Neural cell (in vitro differentiated cells): ENCODE data around the gene MUL1. TPM values are rescaled to one million over a fixed set of nuclear protein-coding genes. Genes with fewer than 3 reads are reported as not detected.

Experiments used
- H2AFZ ChIP-seq: fragments of 200-600, 300-800 bp; sonication (generic), shearing (Covaris generic); 2 replicates; pipeline ENCODE4 v1.6.0; 2014; ENCODE audit warnings: low read depth, mild to moderate bottlenecking, antibody characterized with exemption, low read length, moderate library complexity
- H3F3A ChIP-seq: fragments of 200-600 bp; shearing (Covaris generic); 2 replicates; pipeline ENCODE4 v1.6.1; 2016; ENCODE audit warnings: mild to moderate bottlenecking, moderate library complexity, mixed read lengths, antibody characterized with exemption, low read length; ENCODE audit not compliant: insufficient read depth, poor library complexity, severe bottlenecking
- H3K27ac ChIP-seq: fragments of 200-600, 300-800 bp; sonication (generic), shearing (Covaris generic); 2 replicates; pipeline ENCODE4 v1.5.1; 2014; ENCODE audit warnings: mild to moderate bottlenecking, low read length, moderate library complexity
- H3K27me3 ChIP-seq: fragments of 300-800, 200-600 bp; sonication (generic), shearing (Covaris generic); 2 replicates; pipeline ENCODE4 v1.6.0; 2014; ENCODE audit warnings: mild to moderate bottlenecking, low read depth, low read length, moderate library complexity; ENCODE audit not compliant: insufficient read depth
- H3K36me3 ChIP-seq: fragments of 300-800, 200-600 bp; sonication (generic), shearing (Covaris generic); 2 replicates; pipeline ENCODE4 v1.5.1; 2014; ENCODE audit warnings: mild to moderate bottlenecking, antibody characterized with exemption, low read length, moderate library complexity; ENCODE audit not compliant: insufficient read depth
- H3K4me2 ChIP-seq: fragments of 300-800, 200-600 bp; sonication (generic), shearing (Covaris generic); 2 replicates; pipeline ENCODE4 v1.6.0; 2014; ENCODE audit warnings: mild to moderate bottlenecking, low read length
- H3K4me3 ChIP-seq: fragments of 300-800, 200-600 bp; sonication (generic), shearing (Covaris generic); 2 replicates; pipeline ENCODE4 v1.5.1; 2014; ENCODE audit warnings: mild to moderate bottlenecking, low read length, moderate library complexity
- H3K79me2 ChIP-seq: fragments of 200-600 bp; shearing (Covaris generic); replicated peaks from 2 replicates; pipeline ENCODE4 v1.6.0; 2014; ENCODE audit warnings: mild to moderate bottlenecking, low read length, moderate library complexity; ENCODE audit not compliant: insufficient read depth
- H3K9ac ChIP-seq: fragments of 300-800, 200-600 bp; sonication (generic), shearing (Covaris generic); 2 replicates; pipeline ENCODE4 v1.6.1; 2016; ENCODE audit warnings: mild to moderate bottlenecking, low read length, mixed read lengths
- H3K9me2 ChIP-seq: fragments of 200-600 bp; shearing (Covaris generic); 2 replicates; pipeline ENCODE4 v1.6.1; 2016; ENCODE audit warnings: mild to moderate bottlenecking, low read length, mixed read lengths; ENCODE audit not compliant: insufficient read depth
- H3K9me3 ChIP-seq: fragments of 200-600, 300-800 bp; sonication (generic), shearing (Covaris generic); 2 replicates; pipeline ENCODE4 v1.6.1; 2016; ENCODE audit warnings: mild to moderate bottlenecking, mixed run types, low read length, moderate library complexity, mixed read lengths
- H4K20me1 ChIP-seq: fragments of 200-600 bp; shearing (Covaris generic); 2 replicates; pipeline ENCODE4 v1.6.1; 2016; ENCODE audit warnings: mild to moderate bottlenecking, mixed run types; ENCODE audit not compliant: insufficient read depth
- EP300 ChIP-seq: fragments of 450-650 bp; conservative IDR thresholded peaks from 2 replicates; pipeline ENCODE4 v1.6.1; 2014; ENCODE audit warnings: antibody characterized with exemption, mild to moderate bottlenecking, moderate library complexity; ENCODE audit not compliant: poor library complexity, severe bottlenecking
- POLR2AphosphoS5 ChIP-seq: IDR thresholded peaks from 2 replicates; pipeline ENCODE4 v1.6.1; 2012
- RAD21 ChIP-seq: fragments of 450-650 bp; conservative IDR thresholded peaks from 2 replicates; pipeline ENCODE4 v1.6.1; 2014; ENCODE audit warnings: antibody characterized with exemption, mild to moderate bottlenecking, moderate library complexity
- REST ChIP-seq: IDR thresholded peaks from 2 replicates; pipeline ENCODE4 v1.6.1; 2012; ENCODE audit warnings: borderline replicate concordance
- TAF1 ChIP-seq: IDR thresholded peaks from 2 replicates; pipeline ENCODE4 v1.6.1; 2012; ENCODE audit warnings: low read depth
- polyA plus RNA-seq: library from polyadenylated mRNA; depleted of rRNA; stranded (reverse); fragments of >200 nt; gene quantifications from 2 replicates; pipeline ENCODE4 v1.2.3, GENCODE V29; 2014

The MUL1 gene
- polyA plus RNA-seq, 1 donor from 2014 or later: 13.5 TPM

DNA sequence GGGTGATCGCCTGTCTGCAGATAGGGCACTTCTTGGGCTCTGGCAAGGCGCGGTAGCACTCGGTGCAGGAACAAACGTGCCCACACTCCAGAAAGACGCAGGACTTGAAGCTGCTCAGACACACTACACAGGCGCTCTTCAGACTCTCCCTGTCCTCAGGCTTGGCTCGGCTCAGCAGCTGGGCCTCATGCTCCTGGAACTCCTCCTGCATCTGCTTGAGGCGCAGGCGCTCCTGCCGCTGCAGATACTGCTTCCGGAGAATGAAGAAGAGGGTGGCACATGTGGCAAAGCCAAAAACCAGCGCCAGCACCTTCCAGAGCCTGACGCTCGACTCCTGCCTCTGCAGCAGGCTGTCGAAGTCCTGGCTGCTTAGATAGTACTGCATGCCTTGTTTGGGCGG is 7.2 kb downstream of the MUL1 start:
- Histone ChIP-seq H3K9me2 (no peaks in the 10 kb centered on the region), H2AFZ (no peak overlapping the region), H4K20me1 (no peaks in the 10 kb centered on the region), H3K27me3 (no peaks in the 10 kb centered on the region), H3K9me3 (no peaks in the 10 kb centered on the region), H3K79me2 (peaks cover 17% of the 10 kb centered on the region), H3K9ac (no peak overlapping the region), H3K36me3 (peaks cover 5% of the 10 kb centered on the region), H3K4me2 (no peak overlapping the region), H3F3A (no peaks in the 10 kb centered on the region), H3K4me3 (no peak overlapping the region), H3K27ac (no peak overlapping the region)
- TF ChIP-seq RAD21: no peak
- TF ChIP-seq TAF1: no peak
- no peak for TF ChIP-seq POLR2AphosphoS5
- no peak for TF ChIP-seq REST
- no peak for TF ChIP-seq EP300

DNA sequence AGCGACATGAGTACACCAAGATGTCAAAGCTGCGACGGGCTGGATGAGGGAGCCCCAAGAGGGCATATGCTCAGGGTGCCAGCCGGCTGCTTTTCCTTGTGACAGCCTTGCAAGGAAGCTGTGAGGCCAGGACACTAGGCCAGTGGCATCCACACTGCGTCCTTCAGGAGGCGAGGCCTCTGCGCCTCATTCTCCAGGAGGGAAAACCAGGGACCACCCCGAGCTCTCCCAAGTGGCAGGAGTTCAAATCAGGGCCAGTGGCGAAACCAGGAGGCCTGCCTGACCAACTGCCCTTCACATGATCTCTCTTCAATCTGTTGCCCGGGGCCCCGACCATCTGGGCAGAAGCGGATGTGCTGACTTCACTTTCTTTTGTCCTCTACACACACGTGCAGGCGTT is 8.2 kb downstream of the MUL1 start:
- H3K4me3 ChIP-seq: no peak overlapping the region
- H2AFZ ChIP-seq: no peak overlapping the region
- no peaks in the 10 kb centered on the region for H4K20me1 ChIP-seq
- peaks cover 5% of the 10 kb centered on the region for H3K36me3 ChIP-seq
- no peaks in the 10 kb centered on the region for H3K9me2 ChIP-seq
- H3K27ac ChIP-seq: no peak overlapping the region
- H3K79me2 ChIP-seq: peaks cover 7% of the 10 kb centered on the region
- H3F3A ChIP-seq: no peaks in the 10 kb centered on the region
- no peak overlapping the region for H3K9ac ChIP-seq
- no peaks in the 10 kb centered on the region for H3K9me3 ChIP-seq
- TF ChIP-seq REST: no peak
- H3K27me3 ChIP-seq: no peaks in the 10 kb centered on the region
- no peak overlapping the region for H3K4me2 ChIP-seq

DNA sequence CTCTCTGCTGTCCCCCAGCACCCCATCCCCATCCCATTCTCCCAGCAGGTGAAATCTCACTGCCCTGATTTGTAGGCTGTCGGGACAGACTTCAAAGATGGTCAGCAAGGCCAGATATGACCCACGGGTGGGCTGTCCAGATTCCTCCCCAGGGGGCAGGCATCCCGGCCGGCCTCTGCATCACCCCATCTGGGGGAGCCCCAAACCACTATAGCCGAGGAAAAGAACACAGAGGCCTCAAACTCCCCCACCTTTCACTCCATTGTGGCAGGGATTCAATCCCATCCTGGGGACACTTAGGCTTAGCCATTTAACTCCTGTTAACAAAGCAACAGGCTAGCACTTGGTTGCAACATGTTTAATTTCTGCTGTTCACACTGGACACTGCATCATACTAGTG is 8.8 kb downstream of the MUL1 start:
- no peak for TF ChIP-seq EP300
- TF ChIP-seq POLR2AphosphoS5: no peak
- Histone ChIP-seq H3K27me3 (no peaks in the 10 kb centered on the region), H3K9ac (no peak overlapping the region), H2AFZ (no peak overlapping the region), H3F3A (no peaks in the 10 kb centered on the region), H3K9me2 (no peaks in the 10 kb centered on the region), H3K4me3 (no peak overlapping the region), H3K36me3 (peaks cover 5% of the 10 kb centered on the region), H3K27ac (no peak overlapping the region), H3K4me2 (no peak overlapping the region), H4K20me1 (no peaks in the 10 kb centered on the region), H3K9me3 (no peaks in the 10 kb centered on the region), H3K79me2 (peaks cover 1% of the 10 kb centered on the region)
